Activated CD8-positive, alpha-beta memory T cell treated with anti-CD3 and anti-CD28 coated beads for 36 hours (primary cell): Measurements from ENCODE around the gene SLC39A9. TPM values are rescaled to one million over a fixed set of nuclear protein-coding genes. Genes with fewer than 3 reads are reported as not detected.
"Not testable (repeated sequence)": the region's sequence is repeated elsewhere in the genome, so short reads cannot be mapped to it uniquely, and the experiment has no call there.

Experiments used
- CTCF ChIA-PET: fragments of 350-600 bp; sonication (Branson Sonifier 250); formaldehyde crosslinking; loops from one replicate; lab custom pipeline; 2021; ENCODE audit warnings: antibody characterized with exemption; lab: Charles Lee
- POLR2A ChIA-PET: fragments of 350-600 bp; sonication (Branson Sonifier 250); formaldehyde crosslinking; loops from one replicate; lab custom pipeline; 2021; ENCODE audit warnings: antibody characterized with exemption; lab: Charles Lee
- total RNA-seq, 2 experiments: library from RNA; stranded (reverse); gene quantifications; one replicate each; pipeline ENCODE4 v1.2.3, GENCODE V29; 2021

Gene SLC39A9
- total RNA-seq, 2 experiments from 2014 or later = 53.6 to 54.9 TPM

DNA sequence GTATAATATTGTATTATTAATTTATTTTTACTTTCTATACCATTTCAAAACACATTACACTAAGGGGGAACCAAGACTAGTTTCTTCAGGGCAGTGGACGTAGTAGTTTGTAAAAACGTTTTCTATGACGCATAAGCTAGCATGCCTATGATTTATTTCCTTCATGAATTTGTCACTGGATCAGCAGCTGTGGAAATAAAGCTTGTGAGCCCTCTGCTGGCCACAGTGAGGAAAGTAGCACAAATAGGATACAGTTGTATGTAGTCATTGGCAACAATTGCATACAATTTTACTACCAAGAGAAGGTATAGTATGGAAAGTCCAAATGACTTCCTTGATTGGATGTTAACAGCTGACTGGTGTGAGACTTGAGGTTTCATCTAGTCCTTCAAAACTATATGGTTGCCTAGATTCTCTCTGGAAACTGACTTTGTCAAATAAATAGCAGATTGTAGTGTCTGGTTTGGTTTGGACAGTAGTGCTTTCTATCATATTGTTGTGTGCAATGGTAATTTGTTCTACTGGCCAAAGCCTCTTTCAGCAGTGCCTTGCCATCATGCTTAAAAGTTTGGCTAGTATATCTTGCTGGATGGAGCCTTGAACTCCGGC lies 61.7 kb downstream of the SLC39A9 start:
- ChIA-PET POLR2A (interaction anchor here (0.6 to 1.0 kb wide), 2 partner anchors 62 to 143 kb away, joined by 3 to 10 read pairs; partner anchors contain the start of genes ERH and SLC39A9), CTCF (interaction anchor here (1.0 to 1.9 kb wide), 2 partner anchors 8 to 199 kb away, joined by 3 to 6 read pairs; no protein-coding TSS in a partner anchor)

DNA sequence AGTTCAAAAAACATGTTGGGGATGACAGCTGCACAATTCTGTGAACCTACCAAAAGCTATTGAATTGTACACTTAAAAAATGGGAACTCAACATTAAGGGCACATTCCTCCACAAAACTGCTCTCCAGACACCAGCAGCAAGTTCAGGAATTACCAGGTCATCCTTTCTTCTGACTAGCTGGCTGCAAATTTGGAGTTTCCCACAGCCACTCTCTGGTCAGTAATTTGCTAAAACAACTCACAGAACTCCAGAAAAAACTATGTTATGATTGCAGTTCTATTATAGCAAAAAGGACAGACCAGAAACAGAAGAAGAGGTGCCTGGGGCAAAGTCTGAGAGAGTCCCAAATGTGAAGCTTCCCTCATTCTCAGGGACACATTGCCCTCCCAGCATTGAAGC lies 65.9 kb downstream of the SLC39A9 start:
- CTCF ChIA-PET = interaction anchor here (0.6 to 1.1 kb wide), 2 partner anchors 118 to 223 kb away, joined by 3 read pairs; no protein-coding TSS in a partner anchor
- POLR2A ChIA-PET = no interaction called here

DNA sequence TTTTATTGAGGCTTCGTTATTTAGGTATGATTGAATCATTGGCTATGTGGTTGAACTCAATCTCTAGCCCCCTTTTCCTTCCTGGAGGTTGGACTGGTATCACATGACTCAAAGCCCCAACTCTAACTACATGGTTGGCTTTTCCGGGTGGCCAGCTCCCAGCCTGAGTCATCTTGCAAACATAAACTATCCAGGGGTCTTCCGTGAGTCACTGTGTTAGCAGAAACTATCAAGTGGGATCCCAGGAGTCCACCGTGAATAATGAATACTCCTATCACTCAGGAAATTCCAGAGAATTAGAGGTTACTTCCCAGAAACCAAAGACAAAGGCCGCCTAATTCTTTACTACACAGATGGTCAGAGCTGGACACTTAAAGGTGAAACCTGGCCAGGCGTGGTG lies 66.3 kb downstream of the SLC39A9 start:
- POLR2A ChIA-PET = no interaction called here

DNA sequence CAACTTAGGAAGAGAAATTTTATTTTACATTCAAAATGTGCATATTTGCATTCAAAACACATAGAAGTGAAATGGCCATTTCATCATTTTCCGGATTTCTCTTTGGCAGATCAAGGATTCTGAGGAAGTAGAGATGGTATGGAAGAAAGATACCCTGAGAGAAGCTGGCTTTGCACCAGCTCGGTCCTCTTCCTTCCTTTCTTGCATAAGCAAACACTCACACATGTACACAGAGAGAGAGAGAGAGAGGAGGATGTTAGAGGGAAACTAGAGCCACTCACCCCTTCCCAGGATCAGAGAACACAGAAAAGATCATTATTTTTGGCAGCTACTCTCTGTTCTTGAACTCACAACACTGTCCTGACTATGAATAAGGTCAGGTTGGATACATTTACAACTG lies 70.5 kb downstream of the SLC39A9 start:
- ChIA-PET CTCF (interaction anchor here (1.3 kb wide), 1 partner anchor 9 kb away, joined by 3 read pairs; no protein-coding TSS in a partner anchor), POLR2A (no interaction called here)

More for the DNA sequence above, 66.3 kb downstream of the SLC39A9 start:
- CTCF ChIA-PET = interaction anchor here (0.7 kb wide), 2 partner anchors 57 to 336 kb away, joined by 3 to 5 read pairs; no protein-coding TSS in a partner anchor

DNA sequence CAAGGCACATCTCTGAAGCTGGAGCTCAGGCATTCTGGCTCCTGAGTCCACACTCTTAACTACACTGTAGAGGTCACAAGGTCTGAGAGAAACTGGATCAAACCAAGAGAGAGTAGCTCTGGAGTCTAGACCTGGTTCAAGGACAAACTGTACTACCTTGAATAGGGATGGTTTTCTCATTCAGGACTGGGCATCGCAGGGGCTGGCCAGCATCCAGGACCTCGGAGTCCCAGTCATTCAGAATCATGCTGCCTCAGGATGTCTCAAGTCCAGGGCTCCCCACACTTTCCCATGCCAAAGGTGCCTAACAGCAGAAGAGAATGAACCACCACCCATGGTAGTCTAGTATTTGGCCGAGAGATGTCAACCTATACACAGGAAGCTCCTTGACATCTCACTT lies 72.9 kb downstream of the SLC39A9 start:
- ChIA-PET CTCF (interaction anchor here (0.5 kb wide), 1 partner anchor 106 kb away, joined by 3 read pairs; no protein-coding TSS in a partner anchor), POLR2A (no interaction called here)

GRCh38 chr14:69471916-69472315 lies 73.4 kb downstream of the SLC39A9 start:
- ChIA-PET POLR2A (no interaction called here), CTCF (interaction anchor here (0.5 kb wide), 1 partner anchor 106 kb away, joined by 3 read pairs; no protein-coding TSS in a partner anchor)

- CTCF ChIA-PET = no interaction called here
- POLR2A ChIA-PET = no interaction called here
Observed at GRCh38 chr14:69473260-69473659, 74.8 kb downstream of the SLC39A9 start.

- POLR2A ChIA-PET = no interaction called here
Observed at GRCh38 chr14:69473946-69474345, 75.5 kb downstream of the SLC39A9 start.

DNA sequence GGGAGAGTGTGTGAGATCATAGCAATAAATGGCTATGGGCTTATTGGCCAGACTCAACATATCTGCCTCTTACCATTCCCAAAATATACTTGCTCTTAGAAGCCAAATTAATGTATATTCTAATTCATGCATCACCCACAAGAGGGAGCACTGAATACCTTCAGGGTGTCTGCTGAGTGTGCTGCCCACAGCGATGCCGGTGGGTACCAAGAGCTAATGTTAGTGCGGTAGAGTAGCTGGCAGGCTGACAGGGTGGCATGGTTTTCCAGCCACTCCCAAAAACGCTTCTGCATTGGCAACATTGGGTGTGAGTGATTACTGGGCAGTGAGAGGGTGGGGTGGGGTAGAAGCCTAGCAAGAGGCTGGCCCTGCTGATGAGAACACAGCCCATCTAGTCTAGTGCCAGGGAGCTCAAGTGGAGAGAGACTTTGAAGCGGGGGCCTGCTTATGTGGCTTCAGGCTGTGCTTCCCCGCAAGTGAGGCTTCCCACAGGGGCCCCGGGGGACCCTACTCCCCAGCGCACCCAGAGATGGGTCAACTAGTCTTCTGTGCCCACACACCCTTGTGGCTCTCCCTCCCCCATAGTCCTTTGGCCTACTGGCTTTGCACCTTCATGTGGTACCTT lies 76.8 kb downstream of the SLC39A9 start:
- ChIA-PET POLR2A (no interaction called here), CTCF (interaction anchor here (1.0 to 1.8 kb wide), 3 partner anchors 14 to 18 kb away, joined by 3 to 6 read pairs (median 3); no protein-coding TSS in a partner anchor)

More at GRCh38 chr14:69473946-69474345, 75.5 kb downstream of the SLC39A9 start:
- CTCF ChIA-PET = interaction anchor here (1.8 kb wide), 1 partner anchor 15 kb away, joined by 6 read pairs; no protein-coding TSS in a partner anchor

DNA sequence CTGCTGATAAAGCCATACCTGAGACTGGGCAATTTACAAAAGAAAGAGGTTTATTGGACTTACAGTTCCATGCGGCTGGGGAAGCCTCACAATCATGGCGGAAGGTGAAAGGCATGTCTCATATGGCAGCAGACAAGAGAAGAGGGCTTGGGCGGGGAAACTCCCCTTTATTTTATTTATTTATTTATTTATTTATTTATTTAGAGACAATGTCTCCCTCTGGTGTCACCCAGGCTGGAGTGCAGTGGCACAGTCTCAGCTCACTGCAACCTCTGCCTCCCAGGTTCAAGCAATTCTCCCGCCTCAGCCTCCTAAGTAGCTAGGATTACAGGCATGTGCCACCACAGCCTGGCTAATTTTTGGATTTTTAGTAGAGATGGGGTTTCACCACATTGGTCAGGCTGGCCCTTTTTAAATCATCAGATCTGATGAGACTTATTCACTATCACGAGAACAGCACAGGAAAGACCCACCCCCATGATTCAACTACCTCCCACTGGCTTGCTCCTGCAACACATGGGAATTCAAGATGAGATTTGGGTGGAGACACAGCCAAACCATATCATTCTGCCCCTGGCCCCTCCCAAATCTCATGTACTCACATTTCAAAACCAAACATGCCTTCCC lies 78.4 kb downstream of the SLC39A9 start:
- CTCF ChIA-PET, POLR2A ChIA-PET: not testable (repeated sequence)

DNA sequence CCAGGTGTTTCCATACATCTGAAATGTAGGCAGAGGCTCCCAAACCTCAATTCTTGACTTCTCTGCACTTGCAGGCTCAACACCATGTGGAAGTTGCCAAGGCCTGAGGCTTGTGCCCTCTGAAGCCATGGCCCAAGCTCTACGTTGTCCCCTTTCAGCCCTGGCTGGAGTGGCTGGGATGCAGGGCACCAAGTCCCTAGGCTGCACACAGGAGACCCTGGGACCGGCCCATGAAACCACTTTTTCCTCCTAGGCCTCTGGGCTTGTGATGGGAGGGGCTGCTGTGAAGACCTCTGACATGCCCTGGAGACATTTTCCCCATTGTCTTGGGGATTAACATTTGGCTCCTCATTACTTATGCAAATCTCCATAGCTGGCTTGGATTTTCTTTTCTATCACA lies 79.6 kb downstream of the SLC39A9 start:
- CTCF ChIA-PET, POLR2A ChIA-PET: not testable (repeated sequence)

DNA sequence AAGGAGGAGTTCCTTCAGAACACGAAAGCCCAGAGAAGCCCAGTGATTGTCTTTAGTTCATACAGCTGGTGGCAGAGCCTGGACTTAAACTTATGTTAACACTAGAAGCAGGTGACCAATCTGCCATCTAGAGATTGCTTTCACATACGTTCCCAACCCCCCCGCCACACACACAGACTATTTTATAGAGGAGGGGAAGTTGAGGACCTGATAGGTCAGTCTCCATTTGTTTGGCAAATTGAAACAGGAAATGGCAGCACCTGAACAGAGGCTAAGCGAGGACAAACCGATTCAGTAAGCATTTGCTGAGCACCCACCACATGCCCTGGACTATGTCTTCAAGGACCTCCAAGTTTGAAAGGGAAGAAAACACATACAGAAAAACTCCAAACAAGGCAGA lies 81.2 kb downstream of the SLC39A9 start:
- ChIA-PET CTCF (no interaction called here), POLR2A (no interaction called here)

DNA sequence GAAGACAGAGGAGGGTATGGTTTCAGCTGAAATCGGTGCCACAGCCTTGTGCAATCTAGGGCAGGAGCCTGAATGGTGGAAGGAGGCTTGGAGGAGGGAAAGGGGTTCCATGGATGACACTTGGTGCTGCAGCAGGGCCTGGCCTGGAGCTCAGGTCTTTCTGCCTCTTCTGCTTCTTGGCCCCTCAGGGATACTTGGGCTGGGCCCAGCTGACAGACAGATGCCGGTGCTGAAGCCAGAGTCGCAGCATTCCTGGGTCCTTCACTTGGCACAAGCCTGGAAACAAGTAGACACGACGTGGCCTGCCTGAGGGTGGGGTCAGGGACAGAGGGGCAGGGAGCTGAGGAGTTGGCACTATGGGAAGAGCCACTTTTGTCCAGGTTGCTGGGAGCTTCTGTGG lies 81.6 kb downstream of the SLC39A9 start:
- POLR2A ChIA-PET = no interaction called here
- CTCF ChIA-PET = no interaction called here

DNA sequence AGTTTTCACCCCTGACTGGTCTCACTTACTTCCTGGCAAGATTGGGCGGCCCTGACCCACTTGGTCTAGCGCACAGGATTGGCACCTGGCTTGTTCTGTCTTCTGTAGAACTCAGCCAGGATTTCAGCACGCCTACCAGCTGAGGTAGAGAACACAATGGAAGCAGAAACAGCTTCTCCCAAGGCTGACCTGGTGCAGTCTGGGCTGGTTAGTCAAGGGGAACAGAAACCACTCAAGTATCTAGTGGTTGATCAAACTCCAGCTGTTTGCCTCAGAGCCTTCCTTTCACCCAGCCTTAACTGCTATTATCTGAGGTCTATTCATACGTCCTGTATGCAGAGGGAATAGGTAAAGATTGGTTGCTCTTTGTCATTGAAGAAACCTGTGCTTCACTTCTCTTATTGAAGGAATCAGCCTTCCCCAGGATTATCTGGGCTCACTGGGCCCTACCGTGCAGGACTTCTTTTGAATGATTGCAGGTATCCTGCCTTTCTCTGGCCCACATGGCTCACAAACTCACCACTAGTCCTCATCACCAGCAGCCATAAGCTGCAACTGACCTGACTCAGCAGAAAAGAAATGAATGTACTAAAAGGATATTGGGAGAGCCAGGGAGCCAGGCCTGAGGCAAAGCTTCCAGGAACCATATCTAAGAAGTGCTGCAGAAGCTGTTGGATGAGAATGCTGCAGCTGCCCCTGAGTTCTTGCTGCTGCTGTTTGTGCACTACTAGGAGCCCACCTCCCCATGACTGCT lies 83.5 kb downstream of the SLC39A9 start:
- POLR2A ChIA-PET = no interaction called here
- CTCF ChIA-PET = no interaction called here

GRCh38 chr14:69483765-69484443 lies 85.4 kb downstream of the SLC39A9 start:
- ChIA-PET POLR2A (no interaction called here), CTCF (no interaction called here)

DNA sequence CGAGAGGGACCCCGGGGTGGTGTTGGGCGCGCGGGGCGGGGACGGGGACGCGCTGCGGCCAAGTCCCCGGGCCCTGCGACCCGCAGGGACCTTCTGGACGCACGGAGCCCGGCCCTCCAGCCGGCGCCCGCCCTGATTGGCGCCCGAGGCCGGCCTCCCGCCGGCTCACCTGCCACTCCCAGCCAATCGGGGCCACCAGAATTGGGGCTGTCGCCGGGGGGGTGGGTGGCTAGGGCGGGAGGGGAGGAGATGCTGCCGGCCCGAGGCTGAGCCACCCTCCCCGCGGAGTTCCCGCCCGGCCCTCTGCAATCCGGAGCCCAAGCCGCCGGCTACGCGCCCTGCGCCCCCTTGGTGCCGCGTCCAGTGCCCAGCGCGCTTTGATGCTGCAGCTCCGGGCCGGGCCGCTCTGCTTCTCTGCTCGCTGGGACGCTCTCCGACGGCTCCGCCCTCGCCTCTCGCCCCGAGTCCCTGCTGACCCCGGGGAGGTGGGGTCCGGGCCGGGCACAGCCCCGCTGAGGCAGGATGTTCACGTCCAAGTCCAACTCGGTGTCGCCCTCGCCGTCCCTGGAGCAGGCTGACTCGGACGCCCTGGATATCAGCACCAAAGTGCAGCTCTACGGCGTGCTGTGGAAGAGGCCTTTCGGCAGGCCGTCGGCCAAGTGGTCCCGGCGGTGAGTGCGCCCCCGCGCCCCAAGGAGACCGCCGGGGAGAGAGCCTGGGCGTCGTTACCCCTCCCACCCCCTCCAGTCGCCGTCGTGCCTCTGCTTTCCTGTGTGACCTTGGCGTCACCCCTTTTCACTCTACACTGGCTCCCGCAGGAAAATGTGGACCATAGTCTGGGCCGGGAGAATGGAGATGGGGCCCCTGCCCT lies 86.2 kb downstream of the SLC39A9 start, which contains the start of gene PLEKHD1:
Gene PLEKHD1 (plus strand): TSS at position 285 of the 871 bp plus-strand sequence. CDS start 238 bp downstream, at position 523.
- POLR2A ChIA-PET = no interaction called here
- CTCF ChIA-PET = no interaction called here

DNA sequence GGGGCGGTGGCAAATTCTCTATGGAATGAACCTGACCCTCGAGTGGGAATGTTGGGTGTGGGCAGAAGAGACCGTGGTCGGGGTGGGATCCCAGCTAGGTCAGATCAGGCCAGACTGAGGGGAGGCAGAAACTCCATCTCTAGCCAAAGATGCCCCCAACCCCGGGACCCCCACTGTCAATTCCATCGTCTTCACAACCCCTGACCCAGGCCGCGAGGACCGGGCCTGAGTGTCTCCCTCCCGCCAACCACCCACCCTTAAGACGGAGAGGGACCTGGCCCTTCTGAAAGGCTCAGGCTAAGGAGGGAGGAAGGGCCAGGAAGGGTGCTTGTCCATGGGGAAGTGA lies 86.8 kb downstream of the SLC39A9 start:
- CTCF ChIA-PET = no interaction called here

GRCh38 chr14:69485701-69486100 lies 87.2 kb downstream of the SLC39A9 start:
- ChIA-PET CTCF (interaction anchor here (0.7 kb wide), 1 partner anchor 486 kb away, joined by 3 read pairs; no protein-coding TSS in a partner anchor), POLR2A (no interaction called here)

More for the DNA sequence above, 86.8 kb downstream of the SLC39A9 start:
- POLR2A ChIA-PET = no interaction called here
